ENCODE results near the gene ERICH4. TPM values are rescaled to one million over a fixed set of nuclear protein-coding genes. Genes with fewer than 3 reads are reported as not detected.

ERICH4 gene
- total and polyA plus RNA-seq, 2 of the 4 experiments (the other 2 are of a cell fraction), result not detected

GRCh38 chr19:41399525-41399924, 43.4 kb upstream of the ERICH4 start:
- ATAC-seq (ENCODE audit: low read depth) (no peak), DNase-seq (no peak)
- no peak overlapping the region for H3K56ac ChIP-seq (ENCODE audit: extremely low read depth, insufficient read depth, low read length)
- TF ChIP-seq CEBPB (IDR thresholded peaks at IDR 0.05; ENCODE audit: low read depth, low read length) (no peak), MXI1 (IDR thresholded peaks at IDR 0.05; ENCODE audit: borderline replicate concordance, low read depth, low read length) (no peak), CTCF (conservative IDR thresholded peaks at IDR 0.05; ENCODE audit: low read depth, low read length) (no peak), MAZ (IDR thresholded peaks at IDR 0.05; ENCODE audit: borderline replicate concordance, low read depth, low read length) (no peak), ELK1 (IDR thresholded peaks at IDR 0.05; ENCODE audit: borderline replicate concordance, low read depth, low read length) (no peak), CHD1 (IDR thresholded peaks at IDR 0.05; ENCODE audit: low read depth, low read length) (no peak), BHLHE40 (IDR thresholded peaks at IDR 0.05; ENCODE audit: low read depth, low read length) (no peak), FOS (IDR thresholded peaks at IDR 0.05; ENCODE audit: low read depth, low read length) (no peak), MAFK (IDR thresholded peaks at IDR 0.05; ENCODE audit: low read depth, low read length) (no peak), POLR2A (IDR thresholded peaks at IDR 0.05; ENCODE audit: low read depth, low read length) (no peak), NFE2L2 (IDR thresholded peaks at IDR 0.05; ENCODE audit: low read depth, low read length) (no peak), RCOR1 (IDR thresholded peaks at IDR 0.05; ENCODE audit: insufficient replicate concordance, low read length) (no peak), RAD21 (IDR thresholded peaks at IDR 0.05; ENCODE audit: low read length) (no peak)
- H3K4me2 ChIP-seq (ENCODE audit: low read depth, low read length), result no peak overlapping the region
- no peaks in the 10 kb centered on the region for H3K27me3 ChIP-seq (ENCODE audit: control insufficient read depth, insufficient read depth, low read length)
- 0 out of 2 replicates have a peak, but pooled peaks cover 5% of the 10 kb centered on the region for H3K36me3 ChIP-seq (ENCODE audit: control insufficient read depth, insufficient read depth, low read length)
- H2AK9ac ChIP-seq (replicated peaks; ENCODE audit: low read depth, low read length, poor library complexity), result no peak overlapping the region
- H3K9me3 ChIP-seq (ENCODE audit: control insufficient read depth, insufficient read depth, low read length), result no peaks in the 10 kb centered on the region
- peaks cover 18 to 37% of the 10 kb centered on the region in 2 experiments for H3K79me1 ChIP-seq (ENCODE audit: low read depth in 1 of 2, low read length in 2 of 2)
- H4K8ac ChIP-seq (ENCODE audit: low read depth in 2 of 2, low read length in 2 of 2), result no peak overlapping the region
- WGBS, 2 experiments (ENCODE audit: extremely low coverage in 2 of 2, insufficient read length in 1 of 2), result no CpG with 5 or more reads among the region's 2 CpGs
- H2BK5ac ChIP-seq (ENCODE audit: low read depth, low read length, poor library complexity, severe bottlenecking), result no peak overlapping the region
- no peaks in the 10 kb centered on the region for H4K20me1 ChIP-seq (ENCODE audit: insufficient read depth, low read length)
- H2AFZ ChIP-seq (replicated peaks; ENCODE audit: low read length, poor library complexity), result no peak overlapping the region
- dilution Hi-C loops (cut with HindIII; ENCODE audit: low sequenced_read_pairs, unreplicated experiment), result no loop called here
- in situ Hi-C loops (cut with MboI; ENCODE audit: low sequenced_read_pairs), result no loop called here
- no peak overlapping the region for H3K14ac ChIP-seq (replicated peaks; ENCODE audit: low read depth, low read length)
- BruUV-seq (replicated peaks), result no TSS peak
- no peak overlapping the region for H4K91ac ChIP-seq (ENCODE audit: insufficient read depth, low read depth, low read length)
- H2BK120ac ChIP-seq (ENCODE audit: low read depth, low read length), result no peak overlapping the region
- H2AK5ac ChIP-seq (ENCODE audit: low read depth, low read length), result no peak overlapping the region
- no peak overlapping the region for H3K23ac ChIP-seq (ENCODE audit: low read depth, low read length)
- peaks cover 12% of the 10 kb centered on the region; the same call in 1 of the 2 replicates for H3K9me1 ChIP-seq (ENCODE audit: insufficient read depth, low read length)
- H2BK20ac ChIP-seq (ENCODE audit: low read depth, low read length), result no peak overlapping the region
- no peak overlapping the region for H2BK15ac ChIP-seq (ENCODE audit: low read depth, low read length)
- H3K27ac ChIP-seq (ENCODE audit: insufficient read depth, low read length), result no peak overlapping the region
- POLR2A ChIA-PET (ENCODE audit: unreplicated experiment), result interaction anchor here (0.7 kb wide), 1 partner anchor 107 kb away, joined by 3 read pairs; no protein-coding TSS in a partner anchor
- H4K5ac ChIP-seq (ENCODE audit: low read depth, low read length), result no peak overlapping the region
- CTCF ChIA-PET, result no interaction called here
- intact Hi-C loops (cut with micrococcal nuclease), result loop anchor here (5.0 kb wide), 1 partner anchor 47 kb away; the partner anchor contains the start of gene TGFB1
- no peak overlapping the region for H3K4me3 ChIP-seq (ENCODE audit: insufficient read depth, low read depth, low read length)
- H3K4me1 ChIP-seq (ENCODE audit: control insufficient read depth, insufficient read depth, low read length), result peaks cover 4% of the 10 kb centered on the region; the same call in 1 of the 2 replicates
- H3K9ac ChIP-seq (ENCODE audit: low read depth, low read length), result no peak overlapping the region
- H3K4ac ChIP-seq (ENCODE audit: low read depth, low read length), result no peak overlapping the region
- no peak overlapping the region for H3K18ac ChIP-seq (ENCODE audit: low read depth, low read length)
